Prostate gland (tissue), 2 donors: ENCODE results near the gene CHTF8.

Experiments used
- POLR2A ChIP-seq: fragments of 450-650 bp; IDR thresholded peaks from one replicate; pipeline ENCODE4 v1.6.1; 2016; ENCODE audit warnings: antibody characterized with exemption, mild to moderate bottlenecking
- POLR2AphosphoS5 ChIP-seq: sonication (generic); formaldehyde crosslinking; IDR thresholded peaks from one replicate; pipeline ENCODE4 v1.6.1; 2017; ENCODE audit warnings: antibody characterized with exemption
- TF ChIP-seq, protein P1 (sequence below), 4 experiments: fragments of 200-600 bp in 2 of 4; fragments of 450-650 bp in 2 of 4; sonication (generic) in 2 of 4; IDR thresholded peaks; 1 replicate in 3 of 4; 2 replicates in 1 of 4; pipeline ENCODE4 v1.5.1; 2016 to 2019; ENCODE audit warnings: antibody characterized with exemption in 4 of 4, mild to moderate bottlenecking in 2 of 4, moderate library complexity in 2 of 4

DNA sequence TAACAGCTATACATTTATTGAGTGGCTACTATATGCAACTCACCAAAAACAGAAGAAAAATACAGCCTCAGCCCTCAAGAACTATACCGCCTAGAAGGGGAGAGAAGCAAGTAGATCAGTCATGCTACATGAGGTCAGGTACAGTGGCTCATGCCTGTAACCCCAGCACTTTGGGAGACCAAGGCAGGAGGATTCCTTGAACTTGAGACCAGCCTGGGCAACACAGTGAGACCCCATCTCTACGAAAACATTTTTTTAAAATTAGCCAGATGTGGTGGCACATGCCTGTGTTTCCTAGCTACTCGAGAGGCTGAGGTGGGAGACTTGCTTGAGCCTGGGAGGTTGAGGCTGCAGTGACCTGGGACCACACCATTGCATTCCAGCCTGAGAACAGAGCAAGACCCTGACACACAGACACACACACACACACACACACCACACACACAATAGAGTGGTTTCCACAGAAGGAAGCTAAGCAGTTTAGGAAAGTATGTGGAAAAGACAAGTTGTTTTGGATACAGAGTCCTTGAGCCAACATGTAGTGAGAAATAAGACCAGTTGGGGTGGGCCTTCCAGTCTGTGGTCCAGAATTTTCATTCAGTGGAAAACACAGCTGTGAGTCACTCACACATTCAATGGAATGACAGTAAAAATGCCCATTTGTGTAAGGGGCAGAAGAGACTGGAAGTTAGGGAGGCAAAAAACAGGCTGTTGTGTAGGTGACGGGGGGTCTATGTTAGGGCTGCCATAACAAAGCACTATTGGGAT, 43.8 kb upstream of the CHTF8 start:
- TF ChIP-seq, protein P1, sequence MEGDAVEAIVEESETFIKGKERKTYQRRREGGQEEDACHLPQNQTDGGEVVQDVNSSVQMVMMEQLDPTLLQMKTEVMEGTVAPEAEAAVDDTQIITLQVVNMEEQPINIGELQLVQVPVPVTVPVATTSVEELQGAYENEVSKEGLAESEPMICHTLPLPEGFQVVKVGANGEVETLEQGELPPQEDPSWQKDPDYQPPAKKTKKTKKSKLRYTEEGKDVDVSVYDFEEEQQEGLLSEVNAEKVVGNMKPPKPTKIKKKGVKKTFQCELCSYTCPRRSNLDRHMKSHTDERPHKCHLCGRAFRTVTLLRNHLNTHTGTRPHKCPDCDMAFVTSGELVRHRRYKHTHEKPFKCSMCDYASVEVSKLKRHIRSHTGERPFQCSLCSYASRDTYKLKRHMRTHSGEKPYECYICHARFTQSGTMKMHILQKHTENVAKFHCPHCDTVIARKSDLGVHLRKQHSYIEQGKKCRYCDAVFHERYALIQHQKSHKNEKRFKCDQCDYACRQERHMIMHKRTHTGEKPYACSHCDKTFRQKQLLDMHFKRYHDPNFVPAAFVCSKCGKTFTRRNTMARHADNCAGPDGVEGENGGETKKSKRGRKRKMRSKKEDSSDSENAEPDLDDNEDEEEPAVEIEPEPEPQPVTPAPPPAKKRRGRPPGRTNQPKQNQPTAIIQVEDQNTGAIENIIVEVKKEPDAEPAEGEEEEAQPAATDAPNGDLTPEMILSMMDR (IDR thresholded peaks at IDR 0.05): no peak
- TF ChIP-seq POLR2A (no peak), POLR2AphosphoS5 (no peak)
